ENCODE measurements around the gene MRPL52. TPM values are rescaled to one million over a fixed set of nuclear protein-coding genes. Genes with fewer than 3 reads are reported as not detected.
A peak's percentile ranks its signal among the peaks of the same experiment; 100 is the strongest.

Gene MRPL52
- total RNA-seq, 2 donors from 2014 or later: 54.5 to 195 TPM

- intact Hi-C loops (cut with DNase I): loop anchor here (5.0 kb wide), 1 partner anchor 251 kb away; the partner anchor contains the start of gene DAD1
- Histone ChIP-seq H3K36me3 (peaks cover 10 to 15% of the 10 kb centered on the region in 2 donors), H3K4me1 (replicated peaks) (no peaks in the 10 kb centered on the region), H3K27ac (peak overlapping the region; percentile 92 to 93), H3K4me3 (peak overlapping the region; percentile 71 to 82), H3K9me3 (no peaks in the 10 kb centered on the region), H3K27me3 (replicated peaks; ENCODE audit: insufficient read depth) (no peaks in the 10 kb centered on the region)
- no peak for DNase-seq (ENCODE audit: low spot score)
- TF ChIP-seq, protein P1, sequence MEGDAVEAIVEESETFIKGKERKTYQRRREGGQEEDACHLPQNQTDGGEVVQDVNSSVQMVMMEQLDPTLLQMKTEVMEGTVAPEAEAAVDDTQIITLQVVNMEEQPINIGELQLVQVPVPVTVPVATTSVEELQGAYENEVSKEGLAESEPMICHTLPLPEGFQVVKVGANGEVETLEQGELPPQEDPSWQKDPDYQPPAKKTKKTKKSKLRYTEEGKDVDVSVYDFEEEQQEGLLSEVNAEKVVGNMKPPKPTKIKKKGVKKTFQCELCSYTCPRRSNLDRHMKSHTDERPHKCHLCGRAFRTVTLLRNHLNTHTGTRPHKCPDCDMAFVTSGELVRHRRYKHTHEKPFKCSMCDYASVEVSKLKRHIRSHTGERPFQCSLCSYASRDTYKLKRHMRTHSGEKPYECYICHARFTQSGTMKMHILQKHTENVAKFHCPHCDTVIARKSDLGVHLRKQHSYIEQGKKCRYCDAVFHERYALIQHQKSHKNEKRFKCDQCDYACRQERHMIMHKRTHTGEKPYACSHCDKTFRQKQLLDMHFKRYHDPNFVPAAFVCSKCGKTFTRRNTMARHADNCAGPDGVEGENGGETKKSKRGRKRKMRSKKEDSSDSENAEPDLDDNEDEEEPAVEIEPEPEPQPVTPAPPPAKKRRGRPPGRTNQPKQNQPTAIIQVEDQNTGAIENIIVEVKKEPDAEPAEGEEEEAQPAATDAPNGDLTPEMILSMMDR (IDR thresholded peaks at IDR 0.05): no peak
- no peak for TF ChIP-seq POLR2A (IDR thresholded peaks at IDR 0.05)
- no peak for TF ChIP-seq POLR2AphosphoS5 (IDR thresholded peaks at IDR 0.05)
- 9% methylated on average over 6 of the region's 6 CpGs for WGBS
Observed at GRCh38 chr14:22838631-22839041, 8.9 kb downstream of the MRPL52 start.

DNA sequence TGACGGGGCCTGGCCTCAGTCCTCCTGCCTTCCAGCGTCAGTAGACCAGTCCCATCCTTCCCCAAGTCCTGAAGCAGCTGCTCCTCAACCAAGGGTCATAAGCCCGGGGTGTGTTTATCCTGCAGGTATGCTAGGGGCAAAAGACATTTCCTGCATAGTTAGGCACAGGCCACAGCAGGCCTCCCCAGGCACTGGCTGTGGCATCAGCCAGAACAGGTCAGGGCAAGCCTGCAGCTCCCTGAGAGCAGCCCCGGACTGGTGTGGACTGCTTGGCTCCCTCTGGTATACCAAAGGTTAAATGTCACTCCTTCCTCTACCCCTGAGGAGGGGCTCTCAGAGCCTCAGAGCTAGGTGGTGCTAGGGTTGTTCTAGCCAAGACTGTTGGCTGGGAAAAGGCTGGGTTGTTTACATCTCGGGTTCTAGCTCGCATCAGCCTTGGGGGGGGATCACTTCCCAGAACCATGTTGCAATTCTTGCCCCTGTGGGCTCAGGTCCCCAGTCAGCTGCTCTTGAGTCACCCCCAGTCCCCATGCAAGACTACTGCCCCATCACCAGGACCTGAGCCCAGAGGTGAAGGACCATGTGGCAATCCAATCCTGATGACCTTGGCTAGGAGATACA is 9.6 kb downstream of the MRPL52 start:
- Histone ChIP-seq H3K4me1 (replicated peaks) (no peaks in the 10 kb centered on the region), H3K9me3 (no peaks in the 10 kb centered on the region), H3K36me3 (peaks cover 10 to 12% of the 10 kb centered on the region in 2 donors), H3K4me3 (peak overlapping the region; percentile 71 to 82), H3K27ac (peak overlapping the region; percentile 92 to 93), H3K27me3 (replicated peaks; ENCODE audit: insufficient read depth) (no peaks in the 10 kb centered on the region)
- 17% methylated on average over 6 of the region's 6 CpGs for WGBS
- TF ChIP-seq POLR2A (IDR thresholded peaks at IDR 0.05): peak; percentile 55
- peak; percentile 45 for TF ChIP-seq POLR2AphosphoS5 (IDR thresholded peaks at IDR 0.05)
- TF ChIP-seq, protein P1 (IDR thresholded peaks at IDR 0.05): no peak
- peak; percentile 63 for DNase-seq (ENCODE audit: low spot score)
- intact Hi-C loops (cut with DNase I): loop anchor here (5.0 kb wide), 1 partner anchor 252 kb away; the partner anchor contains the start of gene DAD1

DNA sequence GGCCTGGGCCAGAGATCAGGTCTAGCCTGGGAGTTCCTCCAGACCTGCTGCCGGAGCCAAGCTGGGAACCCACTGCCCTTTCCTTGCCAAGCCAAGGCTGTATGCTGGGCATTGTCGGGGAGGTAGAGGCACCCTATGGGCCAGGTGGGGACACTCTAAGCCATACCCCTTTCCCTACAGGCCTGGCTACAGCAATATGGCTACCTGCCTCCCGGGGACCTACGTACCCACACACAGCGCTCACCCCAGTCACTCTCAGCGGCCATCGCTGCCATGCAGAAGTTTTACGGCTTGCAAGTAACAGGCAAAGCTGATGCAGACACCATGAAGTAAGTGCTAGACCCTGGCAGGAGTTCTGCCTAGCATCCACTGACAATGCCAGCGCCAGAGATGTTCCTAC is 11.6 kb downstream of the MRPL52 start:
- 93% methylated on average over 7 of the region's 9 CpGs for WGBS
- intact Hi-C loops (cut with DNase I): loop anchor here (10.0 kb wide), 1 partner anchor 457 kb away; no protein-coding TSS in a partner anchor
- no peak for DNase-seq (ENCODE audit: low spot score)
- Histone ChIP-seq H3K27me3 (replicated peaks; ENCODE audit: insufficient read depth) (no peaks in the 10 kb centered on the region), H3K9me3 (no peaks in the 10 kb centered on the region), H3K36me3 (peaks cover 16 to 30% of the 10 kb centered on the region in 2 donors), H3K4me1 (replicated peaks) (no peaks in the 10 kb centered on the region), H3K4me3 (no peak overlapping the region), H3K27ac (no peak overlapping the region)
- TF ChIP-seq POLR2A (IDR thresholded peaks at IDR 0.05): no peak
- TF ChIP-seq POLR2AphosphoS5 (IDR thresholded peaks at IDR 0.05): no peak
- TF ChIP-seq, protein P1 (IDR thresholded peaks at IDR 0.05): no peak

DNA sequence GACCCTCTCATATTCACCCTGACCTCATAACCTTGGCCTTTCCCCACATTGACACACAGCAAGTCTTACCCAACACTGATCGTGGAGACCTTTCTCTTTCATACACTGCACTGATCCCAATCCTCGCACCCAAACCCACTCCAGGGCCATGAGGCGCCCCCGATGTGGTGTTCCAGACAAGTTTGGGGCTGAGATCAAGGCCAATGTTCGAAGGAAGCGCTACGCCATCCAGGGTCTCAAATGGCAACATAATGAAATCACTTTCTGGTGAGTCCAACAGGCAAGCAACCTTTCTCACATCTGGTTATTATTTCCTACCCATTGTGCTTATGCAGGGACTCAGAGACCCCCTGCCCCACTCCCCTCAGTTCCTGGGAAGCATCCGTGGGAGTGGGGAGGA is 12.1 kb downstream of the MRPL52 start:
- TF ChIP-seq POLR2A (IDR thresholded peaks at IDR 0.05) (no peak), POLR2AphosphoS5 (IDR thresholded peaks at IDR 0.05) (no peak)
- TF ChIP-seq, protein P1 (IDR thresholded peaks at IDR 0.05): no peak
- H3K27ac ChIP-seq: no peak overlapping the region
- no peaks in the 10 kb centered on the region for H3K27me3 ChIP-seq (replicated peaks; ENCODE audit: insufficient read depth)
- H3K4me3 ChIP-seq: no peak overlapping the region
- intact Hi-C loops (cut with DNase I): loop anchor here (10.0 kb wide), 1 partner anchor 457 kb away; no protein-coding TSS in a partner anchor
- H3K9me3 ChIP-seq: no peaks in the 10 kb centered on the region
- 92% methylated on average over 8 of the region's 8 CpGs for WGBS
- H3K36me3 ChIP-seq: peaks cover 16 to 31% of the 10 kb centered on the region in 2 donors
- DNase-seq (ENCODE audit: low spot score): no peak
- no peaks in the 10 kb centered on the region for H3K4me1 ChIP-seq (replicated peaks)
